HEK293T (cell line): Measurements from ENCODE around the gene GSTM4.
"Not testable (repeated sequence)": the region's sequence is repeated elsewhere in the genome, so short reads cannot be mapped to it uniquely, and the experiment has no call there.

ENCODE experiments used
- CTCF ChIA-PET: fragments of 350-600 bp; formaldehyde crosslinking; extraction: SDS; loops from one replicate; lab custom pipeline; 2021; ENCODE audit warnings: antibody characterized with exemption, inconsistent platforms; lab: Yijun Ruan, JAX
- POLR2A ChIA-PET: fragments of 350-600 bp; formaldehyde crosslinking; extraction: SDS; loops from one replicate; lab custom pipeline; 2020; ENCODE audit warnings: antibody characterized with exemption, inconsistent platforms; lab: Yijun Ruan, JAX
- DNase-seq: peaks from one replicate; pipeline ENCODE4 v3.0.0; 2012; ENCODE audit warnings: mixed read lengths; ENCODE audit errors: extremely low spot score
- ARNT ChIP-seq: fragments of 450-650 bp; IDR thresholded peaks from 2 replicates; pipeline ENCODE4 v1.6.1; 2017; ENCODE audit warnings: mild to moderate bottlenecking
- BHLHE40 ChIP-seq: fragments of 450-650 bp; IDR thresholded peaks from 2 replicates; pipeline ENCODE4 v1.6.1; 2016; ENCODE audit warnings: mild to moderate bottlenecking, moderate library complexity, borderline replicate concordance
- CTBP1 ChIP-seq: fragments of 450-650 bp; IDR thresholded peaks from 2 replicates; pipeline ENCODE4 v1.6.1; 2016; ENCODE audit warnings: borderline replicate concordance
- ELF4 ChIP-seq: fragments of 450-650 bp; IDR thresholded peaks from 2 replicates; pipeline ENCODE4 v1.6.1; 2017; ENCODE audit warnings: antibody characterized with exemption
- FOXA1 ChIP-seq: fragments of 450-650 bp; IDR thresholded peaks from 2 replicates; pipeline ENCODE4 v1.6.1; 2016; ENCODE audit warnings: mild to moderate bottlenecking
- FOXK2 ChIP-seq: fragments of 450-650 bp; IDR thresholded peaks from 2 replicates; pipeline ENCODE4 v1.6.1; 2016; ENCODE audit warnings: mild to moderate bottlenecking
- FOXM1 ChIP-seq: fragments of 450-650 bp; IDR thresholded peaks from 2 replicates; pipeline ENCODE4 v1.6.1; 2017; ENCODE audit warnings: mild to moderate bottlenecking, borderline replicate concordance
- HDGF ChIP-seq: fragments of 450-650 bp; IDR thresholded peaks from 2 replicates; pipeline ENCODE4 v1.6.1; 2017; ENCODE audit warnings: antibody characterized with exemption, borderline replicate concordance
- L3MBTL2 ChIP-seq: fragments of 450-650 bp; conservative IDR thresholded peaks from 2 replicates; pipeline ENCODE4 v1.6.1; 2016; ENCODE audit warnings: mild to moderate bottlenecking
- LEF1 ChIP-seq: fragments of 450-650 bp; IDR thresholded peaks from 2 replicates; pipeline ENCODE4 v1.6.1; 2017; ENCODE audit warnings: mild to moderate bottlenecking, borderline replicate concordance
- NFRKB ChIP-seq: fragments of 450-650 bp; IDR thresholded peaks from 2 replicates; pipeline ENCODE4 v1.6.1; 2016; ENCODE audit warnings: mild to moderate bottlenecking, moderate library complexity
- SP1 ChIP-seq: fragments of 450-650 bp; IDR thresholded peaks from 2 replicates; pipeline ENCODE4 v1.6.1; 2017
- SUZ12 ChIP-seq: fragments of 450-650 bp; IDR thresholded peaks from 2 replicates; pipeline ENCODE4 v1.6.1; 2016; ENCODE audit warnings: mild to moderate bottlenecking
- TARDBP ChIP-seq: fragments of 450-650 bp; IDR thresholded peaks from 2 replicates; pipeline ENCODE4 v1.6.1; 2016
- ZNF384 ChIP-seq: fragments of 450-650 bp; IDR thresholded peaks from 2 replicates; pipeline ENCODE4 v1.6.1; 2016
- TF ChIP-seq, protein P1 (sequence below): fragments of 450-650 bp; IDR thresholded peaks from 2 replicates; pipeline ENCODE4 v1.6.1; 2016

The GSTM4 gene

DNA sequence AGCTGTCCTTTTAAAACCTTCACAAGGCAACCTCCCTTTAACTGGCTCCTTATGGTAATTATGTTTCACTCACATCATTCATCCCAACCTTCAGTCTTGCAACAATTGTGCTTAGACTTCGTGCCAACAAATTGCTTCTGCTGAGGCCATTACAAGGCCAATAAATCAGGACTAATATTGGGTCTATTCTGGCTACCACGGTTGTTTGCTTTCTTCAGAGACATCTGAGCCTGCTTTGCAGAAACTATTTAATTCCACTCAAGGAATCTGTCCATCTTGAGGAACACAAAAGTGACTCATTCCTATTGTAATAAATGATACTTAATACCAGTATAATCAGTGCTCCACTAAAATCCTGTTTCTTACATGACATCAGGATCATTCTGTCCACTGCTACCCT is 2.6 kb upstream of the GSTM4 start:
- DNase-seq: no peak
- CTCF ChIA-PET: interaction anchor here (1.1 to 5.1 kb wide), 3 partner anchors 13 to 124 kb away, joined by 3 to 65 read pairs (median 18); no protein-coding TSS in a partner anchor
- POLR2A ChIA-PET: interaction anchor here (1.6 kb wide), 1 partner anchor 105 kb away, joined by 5 read pairs; the partner anchor contains the start of gene GNAI3
- no peak for TF ChIP-seq FOXA1
- no peak for TF ChIP-seq L3MBTL2
- no peak for TF ChIP-seq BHLHE40

DNA sequence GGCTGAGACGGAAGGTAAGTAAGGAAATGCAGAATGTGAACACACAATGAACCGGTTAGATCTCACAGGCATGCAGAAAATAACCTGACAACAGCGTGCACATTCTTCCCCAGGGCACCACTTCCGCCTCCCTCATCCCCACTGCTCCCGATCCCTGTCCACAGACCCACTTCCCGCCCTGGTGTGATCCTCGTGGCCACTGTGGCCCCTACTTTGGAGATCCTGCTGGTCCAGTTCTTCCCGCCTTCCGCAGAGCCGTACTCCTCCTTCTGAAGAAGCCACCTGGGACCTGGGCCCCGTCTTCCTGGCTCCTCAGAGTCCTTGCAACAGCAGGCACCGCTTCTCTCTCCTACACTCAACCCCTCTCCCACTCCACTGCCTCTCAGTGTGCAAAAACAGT is 1.4 kb upstream of the GSTM4 start:
- no peak for DNase-seq
- POLR2A ChIA-PET: no interaction called here
- CTCF ChIA-PET: interaction anchor here (1.4 kb wide), 1 partner anchor 118 kb away, joined by 6 read pairs; no protein-coding TSS in a partner anchor
- TF ChIP-seq, protein P1, sequence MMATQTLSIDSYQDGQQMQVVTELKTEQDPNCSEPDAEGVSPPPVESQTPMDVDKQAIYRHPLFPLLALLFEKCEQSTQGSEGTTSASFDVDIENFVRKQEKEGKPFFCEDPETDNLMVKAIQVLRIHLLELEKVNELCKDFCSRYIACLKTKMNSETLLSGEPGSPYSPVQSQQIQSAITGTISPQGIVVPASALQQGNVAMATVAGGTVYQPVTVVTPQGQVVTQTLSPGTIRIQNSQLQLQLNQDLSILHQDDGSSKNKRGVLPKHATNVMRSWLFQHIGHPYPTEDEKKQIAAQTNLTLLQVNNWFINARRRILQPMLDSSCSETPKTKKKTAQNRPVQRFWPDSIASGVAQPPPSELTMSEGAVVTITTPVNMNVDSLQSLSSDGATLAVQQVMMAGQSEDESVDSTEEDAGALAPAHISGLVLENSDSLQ: no peak
- TF ChIP-seq SP1: no peak
- TF ChIP-seq CTBP1: no peak
- no peak for TF ChIP-seq HDGF
- no peak for TF ChIP-seq FOXA1

- no peak for TF ChIP-seq FOXA1
- no peak for TF ChIP-seq FOXK2
- TF ChIP-seq ELF4: no peak
- TF ChIP-seq ZNF384: no peak
- no peak for TF ChIP-seq FOXM1
- no peak for TF ChIP-seq NFRKB
- TF ChIP-seq, protein P1: no peak
- TF ChIP-seq BHLHE40: no peak
- TF ChIP-seq SP1: no peak
- no peak for TF ChIP-seq CTBP1
- no peak for TF ChIP-seq LEF1
- no peak for TF ChIP-seq SUZ12
- TF ChIP-seq ARNT: no peak
- TF ChIP-seq TARDBP: no peak
- TF ChIP-seq HDGF: no peak
- no peak for DNase-seq
- ChIA-PET CTCF (interaction anchor here (1.1 to 2.3 kb wide), 2 partner anchors 15 to 17 kb away, joined by 4 to 14 read pairs; no protein-coding TSS in a partner anchor), POLR2A (interaction anchor here (2.1 kb wide), 1 partner anchor 11 kb away, joined by 8 read pairs; the partner anchor contains the start of gene GSTM2)
Observed at GRCh38 chr1:109657395-109657794, 1.5 kb downstream of the GSTM4 start.

DNA sequence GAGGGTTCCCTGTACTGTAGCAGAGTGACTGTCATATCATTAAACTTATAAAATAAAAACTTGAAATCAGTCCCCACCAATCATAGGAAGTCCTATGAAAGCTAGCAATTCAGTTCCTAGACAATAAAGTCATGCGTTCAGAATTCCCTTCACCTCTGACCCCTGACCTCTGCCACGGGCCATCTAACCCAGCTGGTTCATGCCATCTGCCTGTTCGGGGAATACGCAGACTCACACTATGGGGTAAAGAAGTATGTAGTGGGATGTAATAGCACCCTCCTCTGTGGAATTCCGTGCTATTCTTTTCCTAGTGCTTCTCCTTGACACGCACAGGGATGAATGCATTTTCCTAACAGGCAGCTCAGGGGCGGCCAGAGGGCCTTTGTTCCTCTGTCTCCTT is 2.1 kb downstream of the GSTM4 start:
- DNase-seq: no peak
- ChIA-PET POLR2A (interaction anchor here (0.6 kb wide), 1 partner anchor 100 kb away, joined by 3 read pairs; no protein-coding TSS in a partner anchor), CTCF (interaction anchor here (1.0 to 2.3 kb wide), 3 partner anchors 8 to 18 kb away, joined by 3 to 14 read pairs (median 4); no protein-coding TSS in a partner anchor)
- no peak for TF ChIP-seq BHLHE40

DNA sequence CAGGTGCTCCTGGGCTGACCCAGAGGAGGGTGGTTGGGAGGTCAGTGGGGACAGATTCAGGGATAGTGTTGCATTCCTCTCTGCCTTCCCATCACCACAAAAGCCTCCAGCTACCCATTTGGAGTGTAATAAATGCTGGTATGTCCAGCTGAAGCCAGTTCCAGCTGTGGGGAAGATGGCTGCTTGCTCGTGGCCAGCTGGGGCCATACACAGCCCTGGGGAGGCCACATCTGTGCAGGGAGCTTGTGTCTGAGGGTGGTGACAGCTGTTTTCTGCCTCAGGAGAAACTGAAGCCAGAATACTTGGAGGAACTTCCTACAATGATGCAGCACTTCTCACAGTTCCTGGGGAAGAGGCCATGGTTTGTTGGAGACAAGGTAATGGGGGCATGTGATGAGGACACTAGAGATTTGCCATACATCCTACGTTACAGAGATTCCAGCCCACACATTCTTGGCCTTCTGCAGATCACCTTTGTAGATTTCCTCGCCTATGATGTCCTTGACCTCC is 2.7 kb downstream of the GSTM4 start:
- no peak for DNase-seq
- CTCF ChIA-PET: interaction anchor here (1.0 to 2.3 kb wide), 2 partner anchors 8 to 19 kb away, joined by 3 to 14 read pairs; no protein-coding TSS in a partner anchor
- POLR2A ChIA-PET: interaction anchor here (0.6 kb wide), 1 partner anchor 100 kb away, joined by 3 read pairs; no protein-coding TSS in a partner anchor
- TF ChIP-seq ZNF384: no peak
- no peak for TF ChIP-seq L3MBTL2
- TF ChIP-seq SUZ12: no peak
- no peak for TF ChIP-seq FOXA1
- no peak for TF ChIP-seq TARDBP
- TF ChIP-seq ARNT: no peak

- TF ChIP-seq BHLHE40 (no peak), ELF4 (no peak), LEF1 (no peak), CTBP1 (no peak), FOXM1 (no peak), TARDBP (no peak)
- CTCF ChIA-PET: interaction anchor here (0.6 kb wide), 1 partner anchor 18 kb away, joined by 3 read pairs; no protein-coding TSS in a partner anchor
- POLR2A ChIA-PET: no interaction called here
- no peak for DNase-seq
Observed at GRCh38 chr1:109659145-109659544, 3.2 kb downstream of the GSTM4 start.

DNA sequence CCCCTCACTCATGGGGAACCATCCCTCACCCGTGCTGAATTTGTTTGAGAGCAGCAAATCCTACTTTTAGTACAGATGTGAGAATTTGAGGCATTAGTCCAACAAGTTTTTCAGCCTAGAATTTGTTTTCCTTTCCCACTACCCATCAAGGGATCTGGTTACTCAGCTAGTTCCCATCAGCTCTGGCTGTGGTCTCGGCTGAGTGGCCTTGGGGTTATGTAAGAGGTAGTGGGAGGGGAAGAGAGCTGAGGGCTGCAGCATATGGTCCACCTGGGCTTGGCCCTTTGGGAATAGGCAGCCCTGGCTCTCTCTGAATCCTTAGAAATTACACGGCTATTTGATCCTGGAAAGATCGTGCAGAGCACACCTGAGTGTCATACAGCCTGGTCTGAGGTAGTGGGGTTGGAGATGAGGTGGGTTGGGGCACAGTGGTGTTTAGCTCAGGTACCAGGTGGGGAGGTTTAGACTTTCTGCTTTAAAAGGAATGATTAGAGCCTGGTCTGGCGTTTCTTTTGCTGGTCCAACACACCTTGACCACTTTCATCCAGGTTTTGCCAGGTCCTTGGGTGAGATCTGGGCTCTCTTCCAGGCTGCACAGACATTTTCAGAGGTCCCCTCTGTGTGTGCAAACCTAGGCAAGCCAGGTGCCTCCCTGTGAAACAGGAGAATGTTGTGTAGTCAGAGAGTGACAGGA is 4.2 kb downstream of the GSTM4 start:
- CTCF ChIA-PET: interaction anchor here (0.6 to 1.0 kb wide), 3 partner anchors 11 to 20 kb away, joined by 3 to 6 read pairs (median 3); no protein-coding TSS in a partner anchor
- no peak for DNase-seq
- POLR2A ChIA-PET: no interaction called here
- TF ChIP-seq, protein P1: no peak
- no peak for TF ChIP-seq L3MBTL2

DNA sequence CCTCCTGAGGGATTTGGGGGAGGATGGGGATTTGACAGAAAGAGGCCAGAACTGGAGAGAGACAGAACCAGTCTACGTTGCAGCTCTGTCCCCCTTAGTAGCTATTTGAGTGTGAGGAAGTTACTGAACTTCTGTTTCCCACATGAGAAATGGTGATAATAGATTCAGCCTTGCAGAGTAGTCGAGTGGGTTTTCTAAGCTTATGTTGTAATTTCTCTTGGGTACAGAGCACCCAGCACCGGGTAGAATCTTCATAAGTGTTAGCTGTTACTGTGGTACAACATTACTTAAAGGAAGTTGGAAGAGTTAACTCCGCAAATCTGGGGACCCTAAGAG is 4.8 kb downstream of the GSTM4 start:
- POLR2A ChIA-PET, DNase-seq: not testable (repeated sequence)
- CTCF ChIA-PET: interaction anchor here (0.6 to 1.0 kb wide), 3 partner anchors 9 to 369 kb away, joined by 3 to 6 read pairs (median 4); no protein-coding TSS in a partner anchor
